HL-60 (cell line): Measurements from ENCODE around the gene CYP1A2.

ENCODE experiments used
- CTCF ChIP-seq: IDR thresholded peaks from one replicate; pipeline ENCODE4 v1.5.1; 2011; ENCODE audit warnings: low read length, control low read depth, inconsistent platforms; ENCODE audit not compliant: insufficient read depth
- GABPA ChIP-seq: IDR thresholded peaks from 2 replicates; pipeline ENCODE4 v1.6.1; 2012; ENCODE audit warnings: low read depth
- POLR2AphosphoS5 ChIP-seq: IDR thresholded peaks from 2 replicates; pipeline ENCODE4 v1.6.1; 2012; ENCODE audit warnings: low read depth
- REST ChIP-seq: IDR thresholded peaks from 2 replicates; pipeline ENCODE4 v1.6.1; 2012; ENCODE audit warnings: low read depth; ENCODE audit not compliant: insufficient replicate concordance
- SPI1 ChIP-seq: IDR thresholded peaks from 2 replicates; pipeline ENCODE4 v1.6.1; 2012; ENCODE audit warnings: low read depth, mild to moderate bottlenecking, borderline replicate concordance

- TF ChIP-seq CTCF (no peak), POLR2AphosphoS5 (no peak), REST (no peak), SPI1 (no peak), GABPA (no peak)
Observed at GRCh38 chr15:74785194-74786032, 36.8 kb downstream of the CYP1A2 start.
